Measurements from ENCODE around the gene RIPOR2. TPM values are rescaled to one million over a fixed set of nuclear protein-coding genes. Genes with fewer than 3 reads are reported as not detected.
"Not testable (repeated sequence)": the region's sequence is repeated elsewhere in the genome, so short reads cannot be mapped to it uniquely, and the experiment has no call there.

The RIPOR2 gene
- total and polyA plus RNA-seq, 10 of the 15 experiments (the other 5 are each of a cell fraction or from before 2014, with no cell fraction given), result 22.2 to 48.2 (median 34.7) TPM

GRCh38 chr6:24764833-24765828 is 170.6 kb downstream of the RIPOR2 start:
- H2AFZ ChIP-seq (ENCODE audit: control insufficient read depth, low read depth, low read length); ATAC-seq; H3K4me1 ChIP-seq (ENCODE audit: control insufficient read depth, insufficient read depth, low read length); DNase-seq (ENCODE audit: low read depth, low spot score); H3K27me3 ChIP-seq (replicated peaks in 1 of 2; ENCODE audit: control insufficient read depth in 2 of 2, insufficient read depth in 2 of 2, low read length in 1 of 2); H3K79me2 ChIP-seq (ENCODE audit: control insufficient read depth, insufficient read depth, low read length); H3K4me3 ChIP-seq; FAIRE-seq; H3K9ac ChIP-seq (ENCODE audit: control insufficient read depth, insufficient read depth, low read length); H3K27ac ChIP-seq (ENCODE audit: control insufficient read depth, insufficient read depth); H3K9me3 ChIP-seq (replicated peaks; ENCODE audit: control insufficient read depth, insufficient read depth, low read length); H3K4me2 ChIP-seq (ENCODE audit: control insufficient read depth, insufficient read depth); H4K20me1 ChIP-seq (ENCODE audit: control insufficient read depth, insufficient read depth); H3K36me3 ChIP-seq (ENCODE audit: control insufficient read depth in 2 of 2, insufficient read depth in 2 of 2, low read length in 1 of 2); BruUV-seq (replicated peaks): not testable (repeated sequence)
- in situ Hi-C loops (cut with MboI), result loop anchor here (5.0 kb wide), 1 partner anchor 178 kb away; no protein-coding TSS in a partner anchor
- 0 out of 2 replicates have a peak, but pooled peaks have one; percentile 25 for TF ChIP-seq NFYB (IDR thresholded peaks at IDR 0.05; ENCODE audit: insufficient read depth, low read depth, low read length)
- RAD21 ChIA-PET (ENCODE audit: unreplicated experiment), result interaction anchor here (0.8 to 1.5 kb wide), 3 partner anchors 181 to 242 kb away, joined by 3 to 7 read pairs (median 7); no protein-coding TSS in a partner anchor
- 81% methylated on average over 20 of the region's 20 CpGs for WGBS (ENCODE audit: insufficient coverage, insufficient replicate concordance, low lambda C conversion rate, missing lambda C conversion rate)
- intact Hi-C loops (cut with micrococcal nuclease; ENCODE audit: unreplicated experiment), result loop anchor here (5.0 kb wide), 1 partner anchor 483 kb away; no protein-coding TSS in a partner anchor
- SMC1A ChIA-PET (ENCODE audit: uncharacterized antibody, unreplicated experiment), result interaction anchor here (0.7 to 3.5 kb wide), 7 partner anchors 20 to 244 kb away, joined by 3 to 16 read pairs (median 4); no protein-coding TSS in a partner anchor
- CTCF ChIA-PET, result interaction anchor here (0.8 to 4.0 kb wide), 10 partner anchors 11 to 482 kb away, joined by 3 to 45 read pairs (median 4); partner anchors contain the start of gene ALDH5A1
- POLR2A ChIA-PET, result interaction anchor here (0.5 kb wide), 1 partner anchor 81 kb away, joined by 4 read pairs; no protein-coding TSS in a partner anchor

DNA sequence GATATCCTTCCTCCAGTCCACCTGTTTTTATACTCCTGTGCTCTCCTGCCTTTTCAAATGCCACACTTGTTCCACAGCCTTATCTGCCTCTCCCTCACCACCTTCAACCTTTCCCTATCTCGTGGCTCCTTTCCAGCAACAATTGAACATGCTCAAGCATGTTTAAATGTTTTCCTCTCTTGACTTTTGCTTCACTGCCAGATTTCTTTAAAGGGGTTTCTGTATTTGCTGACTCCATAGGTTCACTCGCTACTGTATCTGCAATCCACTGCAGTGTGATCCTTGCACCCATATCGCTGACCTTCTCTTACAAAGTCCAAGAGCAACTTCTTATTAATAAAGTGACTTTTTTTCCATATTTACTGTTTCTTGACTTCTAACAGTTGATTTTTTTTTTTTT is 172.2 kb downstream of the RIPOR2 start:
- Histone ChIP-seq H3K4me1 (ENCODE audit: control insufficient read depth, insufficient read depth, low read length) (no peaks in the 10 kb centered on the region), H3K4me3 (no peak overlapping the region), H3K27ac (ENCODE audit: control insufficient read depth, insufficient read depth) (no peak overlapping the region), H2AFZ (ENCODE audit: control insufficient read depth, low read depth, low read length) (no peak overlapping the region), H3K9me3 (replicated peaks; ENCODE audit: control insufficient read depth, insufficient read depth, low read length) (no peaks in the 10 kb centered on the region), H4K20me1 (ENCODE audit: control insufficient read depth, insufficient read depth) (no peaks in the 10 kb centered on the region), H3K4me2 (ENCODE audit: control insufficient read depth, insufficient read depth) (no peak overlapping the region), H3K79me2 (ENCODE audit: control insufficient read depth, insufficient read depth, low read length) (no peaks in the 10 kb centered on the region), H3K9ac (ENCODE audit: control insufficient read depth, insufficient read depth, low read length) (no peak overlapping the region), H3K36me3 (ENCODE audit: control insufficient read depth in 2 of 2, insufficient read depth in 2 of 2, low read length in 1 of 2) (no peaks in the 10 kb centered on the region), H3K27me3 (replicated peaks in 1 of 2; ENCODE audit: control insufficient read depth in 2 of 2, insufficient read depth in 2 of 2, low read length in 1 of 2) (no peaks in the 10 kb centered on the region)
- no TSS peak for BruUV-seq (replicated peaks)
- 67% methylated on average over 3 of the region's 3 CpGs for WGBS (ENCODE audit: insufficient coverage, insufficient replicate concordance, low lambda C conversion rate, missing lambda C conversion rate)
- CTCF ChIA-PET, result interaction anchor here (1.4 kb wide), 1 partner anchor 182 kb away, joined by 7 read pairs; no protein-coding TSS in a partner anchor
- in situ Hi-C loops (cut with MboI) (loop anchor here (5.0 kb wide), 1 partner anchor 176 kb away; no protein-coding TSS in a partner anchor), intact Hi-C loops (cut with micrococcal nuclease; ENCODE audit: unreplicated experiment) (no loop called here)
- FAIRE-seq (no peak), ATAC-seq (no peak), DNase-seq (ENCODE audit: low read depth, low spot score) (no peak)
- RAD21 ChIA-PET (ENCODE audit: unreplicated experiment), result interaction anchor here (1.2 kb wide), 1 partner anchor 184 kb away, joined by 3 read pairs; no protein-coding TSS in a partner anchor
- POLR2A ChIA-PET, result no interaction called here
- SMC1A ChIA-PET (ENCODE audit: uncharacterized antibody, unreplicated experiment), result interaction anchor here (1.0 to 1.5 kb wide), 2 partner anchors 183 to 245 kb away, joined by 3 to 6 read pairs; no protein-coding TSS in a partner anchor
- TF ChIP-seq ZBTB40 (IDR thresholded peaks at IDR 0.05; ENCODE audit: borderline replicate concordance) (no peak), TAF1 (IDR thresholded peaks at IDR 0.05; ENCODE audit: borderline replicate concordance, low read depth, low read length) (no peak)
- TF ChIP-seq, protein P1, sequence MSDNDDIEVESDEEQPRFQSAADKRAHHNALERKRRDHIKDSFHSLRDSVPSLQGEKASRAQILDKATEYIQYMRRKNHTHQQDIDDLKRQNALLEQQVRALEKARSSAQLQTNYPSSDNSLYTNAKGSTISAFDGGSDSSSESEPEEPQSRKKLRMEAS (IDR thresholded peaks at IDR 0.05; ENCODE audit: low read depth, low read length), result no peak
- TF ChIP-seq, protein P2, sequence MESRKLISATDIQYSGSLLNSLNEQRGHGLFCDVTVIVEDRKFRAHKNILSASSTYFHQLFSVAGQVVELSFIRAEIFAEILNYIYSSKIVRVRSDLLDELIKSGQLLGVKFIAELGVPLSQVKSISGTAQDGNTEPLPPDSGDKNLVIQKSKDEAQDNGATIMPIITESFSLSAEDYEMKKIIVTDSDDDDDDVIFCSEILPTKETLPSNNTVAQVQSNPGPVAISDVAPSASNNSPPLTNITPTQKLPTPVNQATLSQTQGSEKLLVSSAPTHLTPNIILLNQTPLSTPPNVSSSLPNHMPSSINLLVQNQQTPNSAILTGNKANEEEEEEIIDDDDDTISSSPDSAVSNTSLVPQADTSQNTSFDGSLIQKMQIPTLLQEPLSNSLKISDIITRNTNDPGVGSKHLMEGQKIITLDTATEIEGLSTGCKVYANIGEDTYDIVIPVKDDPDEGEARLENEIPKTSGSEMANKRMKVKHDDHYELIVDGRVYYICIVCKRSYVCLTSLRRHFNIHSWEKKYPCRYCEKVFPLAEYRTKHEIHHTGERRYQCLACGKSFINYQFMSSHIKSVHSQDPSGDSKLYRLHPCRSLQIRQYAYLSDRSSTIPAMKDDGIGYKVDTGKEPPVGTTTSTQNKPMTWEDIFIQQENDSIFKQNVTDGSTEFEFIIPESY (IDR thresholded peaks at IDR 0.05), result no peak
